HCT116 (cell line): ENCODE data around the gene IFIT3.

Source experiments
- CEBPB ChIP-seq: IDR thresholded peaks from 2 replicates; pipeline ENCODE4 v1.6.1; 2012; ENCODE audit warnings: low read depth
- CTCF ChIP-seq, 3 experiments: fragments of 200-600 bp in 1 of 3; sonication (generic) in 1 of 3; IDR thresholded peaks in 2 of 3; conservative IDR thresholded peaks in 1 of 3; 2 replicates each; pipeline ENCODE4 v1.5.1; 2012 to 2017; ENCODE audit warnings: low read depth in 2 of 3, low read length in 2 of 3, antibody characterized with exemption in 1 of 3, borderline replicate concordance in 1 of 3, control low read depth in 1 of 3, mild to moderate bottlenecking in 1 of 3, mixed read lengths in 1 of 3, mixed run types in 1 of 3, moderate library complexity in 1 of 3; ENCODE audit not compliant: insufficient read depth in 1 of 3
- EZH2 ChIP-seq: fragments of 200-600 bp; sonication (generic); IDR thresholded peaks from 2 replicates; pipeline ENCODE4 v1.6.1; 2017; ENCODE audit warnings: antibody characterized with exemption, mixed run types
- EZH2phosphoT487 ChIP-seq: fragments of 200-600 bp; IDR thresholded peaks from 2 replicates; pipeline ENCODE4 v1.6.1; 2018; ENCODE audit warnings: antibody characterized with exemption, borderline replicate concordance
- JUND ChIP-seq: IDR thresholded peaks from 2 replicates; pipeline ENCODE4 v1.6.1; 2012
- MAX ChIP-seq: IDR thresholded peaks from 2 replicates; pipeline ENCODE4 v1.6.1; 2012
- POLR2A ChIP-seq: IDR thresholded peaks from 2 replicates; pipeline ENCODE4 v1.7.0; 2011; ENCODE audit warnings: borderline replicate concordance; ENCODE audit not compliant: insufficient read depth, insufficient read length; ENCODE audit errors: extremely low read depth
- POLR2AphosphoS5 ChIP-seq: IDR thresholded peaks from 2 replicates; pipeline ENCODE4 v1.6.1; 2011; ENCODE audit warnings: mild to moderate bottlenecking, low read depth, low read length, moderate library complexity
- SP1 ChIP-seq: IDR thresholded peaks from 2 replicates; pipeline ENCODE4 v1.6.1; 2012; ENCODE audit warnings: low read depth
- YY1 ChIP-seq: IDR thresholded peaks from 2 replicates; pipeline ENCODE4 v1.6.1; 2011; ENCODE audit warnings: low read length, low read depth, moderate library complexity, mild to moderate bottlenecking; ENCODE audit not compliant: insufficient replicate concordance; ENCODE audit errors: extremely low read depth
- ZFX ChIP-seq: fragments of 450-650 bp; IDR thresholded peaks from 2 replicates; pipeline ENCODE4 v1.6.1; 2017
- TF ChIP-seq, protein P1 (sequence below): IDR thresholded peaks from 2 replicates; pipeline ENCODE4 v1.6.1; 2012; ENCODE audit warnings: low read depth

DNA sequence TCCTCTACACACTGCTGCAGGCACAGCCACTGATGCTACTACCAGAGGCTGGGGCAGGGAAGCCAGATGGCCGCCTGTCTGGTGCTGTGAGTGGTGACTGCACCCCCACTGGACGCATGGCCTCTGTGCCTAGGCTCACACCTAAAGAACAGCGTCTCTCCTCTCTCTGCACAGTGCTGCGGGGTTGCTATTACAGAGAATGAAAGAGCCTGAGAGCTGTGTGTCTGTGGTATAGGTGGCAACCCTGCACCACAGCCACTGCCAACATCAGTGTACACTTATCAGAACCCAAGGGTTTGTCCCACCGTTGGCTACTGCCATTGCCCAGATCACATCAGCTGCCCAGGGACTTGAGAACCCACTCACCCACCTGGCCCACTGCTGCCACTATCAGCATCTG, 30.0 kb upstream of the IFIT3 start:
- TF ChIP-seq CTCF (IDR thresholded peaks at IDR 0.05 in 2 of 3, conservative IDR thresholded peaks at IDR 0.05 in 1 of 3; ENCODE audit: borderline replicate concordance in 1 of 3, insufficient read depth in 1 of 3, low read depth in 2 of 3, low read length in 2 of 3) (no peak), EZH2 (no peak), POLR2AphosphoS5 (no peak), ZFX (no peak), SP1 (no peak), MAX (no peak), YY1 (no peak), JUND (no peak), POLR2A (no peak), CEBPB (no peak), EZH2phosphoT487 (no peak)
- TF ChIP-seq, protein P1, sequence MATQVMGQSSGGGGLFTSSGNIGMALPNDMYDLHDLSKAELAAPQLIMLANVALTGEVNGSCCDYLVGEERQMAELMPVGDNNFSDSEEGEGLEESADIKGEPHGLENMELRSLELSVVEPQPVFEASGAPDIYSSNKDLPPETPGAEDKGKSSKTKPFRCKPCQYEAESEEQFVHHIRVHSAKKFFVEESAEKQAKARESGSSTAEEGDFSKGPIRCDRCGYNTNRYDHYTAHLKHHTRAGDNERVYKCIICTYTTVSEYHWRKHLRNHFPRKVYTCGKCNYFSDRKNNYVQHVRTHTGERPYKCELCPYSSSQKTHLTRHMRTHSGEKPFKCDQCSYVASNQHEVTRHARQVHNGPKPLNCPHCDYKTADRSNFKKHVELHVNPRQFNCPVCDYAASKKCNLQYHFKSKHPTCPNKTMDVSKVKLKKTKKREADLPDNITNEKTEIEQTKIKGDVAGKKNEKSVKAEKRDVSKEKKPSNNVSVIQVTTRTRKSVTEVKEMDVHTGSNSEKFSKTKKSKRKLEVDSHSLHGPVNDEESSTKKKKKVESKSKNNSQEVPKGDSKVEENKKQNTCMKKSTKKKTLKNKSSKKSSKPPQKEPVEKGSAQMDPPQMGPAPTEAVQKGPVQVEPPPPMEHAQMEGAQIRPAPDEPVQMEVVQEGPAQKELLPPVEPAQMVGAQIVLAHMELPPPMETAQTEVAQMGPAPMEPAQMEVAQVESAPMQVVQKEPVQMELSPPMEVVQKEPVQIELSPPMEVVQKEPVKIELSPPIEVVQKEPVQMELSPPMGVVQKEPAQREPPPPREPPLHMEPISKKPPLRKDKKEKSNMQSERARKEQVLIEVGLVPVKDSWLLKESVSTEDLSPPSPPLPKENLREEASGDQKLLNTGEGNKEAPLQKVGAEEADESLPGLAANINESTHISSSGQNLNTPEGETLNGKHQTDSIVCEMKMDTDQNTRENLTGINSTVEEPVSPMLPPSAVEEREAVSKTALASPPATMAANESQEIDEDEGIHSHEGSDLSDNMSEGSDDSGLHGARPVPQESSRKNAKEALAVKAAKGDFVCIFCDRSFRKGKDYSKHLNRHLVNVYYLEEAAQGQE = no peak
